GM21423 (cell line): Measurements from ENCODE around the gene CZIB.
A peak's percentile ranks its signal among the peaks of the same experiment; 100 is the strongest.

Source experiments
- ATAC-seq: cut with Tn5 transposase; IDR thresholded peaks from one replicate; pipeline ENCODE4 v1.9.1; 2021; ENCODE audit warnings: mild to moderate bottlenecking, moderate library complexity; ENCODE audit not compliant: unreplicated experiment

CZIB gene

GRCh38 chr1:53220171-53220961, at the start of gene CZIB:
CZIB (minus strand) TSS chr1:53220634; CDS start chr1:53220575, 59 bp downstream.
- ATAC-seq = peak; percentile 93

DNA sequence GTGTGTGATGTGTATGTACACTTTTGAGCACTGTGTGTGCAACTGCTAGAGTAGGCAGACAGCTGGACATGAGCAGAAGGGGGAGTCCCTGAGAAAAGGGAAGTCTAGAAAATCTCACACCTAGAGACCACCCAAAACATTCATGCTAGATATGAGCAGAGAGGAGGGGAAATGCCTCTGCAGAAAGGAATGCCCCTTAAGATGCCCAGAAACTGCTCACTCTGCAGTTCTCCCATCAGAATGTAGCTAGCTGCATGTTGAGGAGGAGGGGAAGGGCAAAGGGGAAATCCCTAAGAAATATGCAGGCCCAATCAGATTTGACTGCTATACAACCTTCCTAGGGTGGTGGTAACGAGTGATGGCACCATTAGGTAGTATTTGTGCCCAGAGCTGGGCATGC, 49.7 kb upstream of the CZIB start:
- no peak for ATAC-seq

DNA sequence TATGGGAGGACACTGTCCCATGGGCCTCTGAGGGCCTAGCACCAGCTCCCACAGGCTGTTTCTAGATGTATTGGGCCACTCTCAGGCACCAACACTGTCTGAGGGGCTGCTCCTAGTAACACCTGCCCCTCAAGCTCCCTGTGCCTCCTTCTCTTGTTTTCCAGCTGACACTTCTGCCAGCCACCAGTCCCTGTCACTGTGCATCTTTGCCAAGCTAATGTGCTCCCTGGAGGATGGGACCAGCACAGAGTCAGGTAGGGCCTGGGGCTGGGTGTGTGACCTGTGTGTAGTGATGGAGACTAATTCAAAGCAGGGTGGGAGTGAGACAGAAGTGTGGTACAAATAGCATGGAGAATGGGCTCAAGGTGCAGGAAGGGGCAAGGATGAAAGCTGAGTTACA, 47.3 kb upstream of the CZIB start:
- ATAC-seq = no peak

GRCh38 chr1:53266038-53266437, 45.6 kb upstream of the CZIB start:
- no peak for ATAC-seq

DNA sequence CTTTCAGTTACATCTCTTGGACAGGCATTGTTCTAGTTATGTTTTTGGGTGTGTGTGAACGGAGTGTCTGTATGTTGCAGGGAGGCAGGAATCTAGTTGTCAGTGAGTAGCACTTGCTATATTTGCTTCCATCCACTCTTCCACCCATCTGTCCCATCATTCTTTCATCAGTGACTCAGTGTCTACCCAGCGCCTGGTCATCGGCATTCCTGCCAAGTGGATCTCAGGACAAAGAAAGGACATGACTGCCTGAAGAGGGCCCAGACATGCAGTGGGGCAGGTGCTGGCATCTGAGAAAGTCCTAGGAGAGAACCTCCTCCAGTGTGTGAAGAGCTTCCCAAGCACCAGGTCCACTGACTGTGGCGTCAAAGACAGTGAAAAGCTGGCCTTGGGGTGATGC, 45.1 kb upstream of the CZIB start:
- no peak for ATAC-seq

DNA sequence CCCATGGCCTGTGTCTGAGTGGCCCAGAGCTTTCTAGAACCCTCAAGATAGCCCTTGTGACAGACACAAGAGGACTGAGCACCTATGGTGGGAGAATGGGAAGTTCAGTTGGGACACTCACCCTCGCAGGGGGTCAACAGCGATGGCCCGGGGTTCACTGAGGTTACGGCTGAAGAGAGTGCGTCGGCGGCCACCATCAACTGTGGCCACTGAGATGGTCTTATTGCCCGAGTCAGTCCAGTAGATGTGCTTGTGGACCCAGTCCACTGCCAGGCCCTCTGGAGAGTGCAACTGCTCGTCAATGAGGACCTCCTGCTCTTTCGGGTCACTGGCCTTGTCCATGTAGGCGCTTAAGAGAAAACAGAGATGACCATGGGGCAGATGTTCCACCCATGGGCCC, 43.6 kb upstream of the CZIB start:
- ATAC-seq = no peak

- ATAC-seq = no peak
Observed at GRCh38 chr1:53262000-53262399, 41.6 kb upstream of the CZIB start.

DNA sequence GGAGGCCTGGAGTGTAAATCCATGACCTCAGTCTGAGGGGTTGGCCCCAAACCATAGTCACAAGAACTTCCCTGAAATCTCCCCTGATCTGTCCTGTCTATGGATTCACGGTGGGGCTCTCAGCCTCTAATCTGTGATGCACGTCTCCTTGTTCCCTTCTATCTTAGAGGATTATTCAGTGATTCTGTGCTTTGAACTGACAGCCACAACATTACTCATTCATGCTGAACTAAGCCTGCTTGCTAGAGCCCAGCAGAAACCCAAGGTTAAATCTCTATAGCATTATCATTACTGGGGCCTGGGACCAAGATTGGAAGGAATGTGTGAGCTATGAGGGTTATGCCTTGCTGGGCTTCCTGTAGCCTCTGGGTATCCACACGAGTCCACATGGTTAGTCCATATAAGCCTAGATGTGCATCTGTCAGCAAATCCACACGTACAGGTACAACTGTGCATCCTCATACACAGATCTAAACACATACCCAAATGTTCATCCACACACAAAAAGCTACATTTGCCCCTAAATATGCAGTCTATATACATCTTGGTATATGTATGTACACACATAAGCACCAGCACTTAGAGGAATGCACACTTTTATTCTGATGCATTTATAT, 40.3 kb upstream of the CZIB start:
- ATAC-seq = no peak

- no peak for ATAC-seq
Observed at GRCh38 chr1:53259932-53260331, 39.5 kb upstream of the CZIB start.

DNA sequence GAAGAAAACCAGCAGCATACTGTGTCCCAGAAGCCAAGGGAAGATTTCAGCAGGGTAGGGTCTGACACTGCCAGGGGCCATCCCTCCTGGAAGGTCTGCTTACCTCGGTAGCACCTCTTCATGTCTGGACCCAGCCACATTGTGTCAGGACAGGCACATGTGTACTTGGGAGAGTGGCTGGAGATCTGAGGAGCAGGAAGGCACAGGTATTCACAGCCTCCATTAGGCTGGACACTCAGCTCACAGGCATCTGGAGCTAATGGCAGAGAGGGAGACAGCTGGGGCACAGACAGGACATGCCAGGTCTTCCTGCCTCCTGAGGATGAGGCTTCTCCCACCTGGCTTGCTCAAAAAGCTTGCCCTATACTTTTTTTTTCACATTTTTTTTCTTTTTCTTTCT, 37.8 kb upstream of the CZIB start:
- no peak for ATAC-seq

DNA sequence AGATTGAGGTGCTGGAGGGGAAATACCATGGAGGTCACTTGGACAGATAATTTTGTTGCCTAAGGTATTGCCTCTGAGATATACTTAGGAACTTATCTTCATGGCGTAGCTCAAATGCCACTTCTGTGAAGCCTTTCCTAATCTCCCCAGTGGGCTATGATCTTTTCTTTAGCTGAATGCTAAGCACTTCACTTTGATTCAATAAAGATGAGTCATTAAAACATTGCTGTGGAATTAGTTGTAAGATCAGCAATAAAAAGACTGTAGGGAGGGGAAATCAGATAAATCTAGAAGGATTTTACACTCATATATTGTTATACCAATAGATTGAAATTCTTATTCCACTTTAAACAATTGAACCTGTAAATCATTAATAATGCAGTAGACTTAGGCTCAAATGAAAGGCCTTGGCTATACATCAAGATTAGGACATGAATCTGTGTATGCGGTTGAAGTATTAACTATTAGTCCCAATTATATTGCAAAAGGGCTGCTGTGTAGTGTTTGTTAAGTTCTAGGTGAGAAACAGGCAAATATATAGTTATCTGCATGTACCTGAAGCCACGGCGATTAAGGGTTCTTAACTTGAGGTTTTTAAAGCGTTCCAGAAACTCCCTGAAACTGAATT, 37.1 kb upstream of the CZIB start:
- ATAC-seq = no peak

DNA sequence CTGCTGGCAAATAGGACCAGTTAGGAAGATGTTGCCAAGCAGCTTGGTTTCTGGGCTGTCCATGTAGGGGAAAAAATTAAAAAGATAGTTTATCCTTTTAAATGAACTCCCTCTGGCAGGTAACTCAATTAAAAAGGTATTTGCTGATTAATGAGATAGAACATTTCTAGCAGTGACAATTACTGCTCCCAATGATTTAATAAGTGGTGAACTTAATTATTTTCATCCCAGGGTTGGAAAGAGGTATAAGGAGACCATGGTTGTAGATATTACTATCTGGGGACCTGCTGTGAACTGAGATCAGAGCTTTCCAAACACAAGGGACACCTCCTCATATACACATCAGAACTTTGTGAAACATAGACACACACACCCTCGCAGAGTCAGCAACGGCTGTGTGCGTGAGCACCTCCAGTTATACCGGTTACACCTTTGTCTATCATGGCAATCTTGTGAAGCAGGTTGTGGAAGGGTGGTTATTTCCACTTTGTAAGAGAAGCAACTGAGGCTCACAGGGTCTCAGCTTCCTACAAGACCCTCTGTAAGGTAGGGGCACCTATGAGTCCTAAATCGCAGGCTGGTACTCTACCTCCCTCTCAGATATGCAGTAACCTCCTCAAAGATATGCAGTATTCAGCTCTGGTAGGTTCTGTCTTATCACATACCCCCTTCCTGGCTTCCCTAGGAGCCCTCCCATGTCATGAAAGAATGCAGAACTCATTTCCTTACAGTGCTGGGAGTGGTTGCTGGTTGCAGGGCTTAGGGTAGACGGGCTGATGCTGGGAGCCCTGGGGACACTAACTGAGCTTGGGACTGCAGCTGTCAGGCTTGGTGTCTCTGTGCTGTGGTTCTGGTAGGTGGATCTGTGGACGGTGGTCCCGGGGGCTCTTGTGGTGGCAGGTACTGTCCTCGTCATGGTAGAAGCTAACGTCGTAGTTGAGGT, 36.3 kb upstream of the CZIB start:
- ATAC-seq = no peak

GRCh38 chr1:53255031-53255430, 34.6 kb upstream of the CZIB start:
- ATAC-seq = no peak

- no peak for ATAC-seq
Observed at GRCh38 chr1:53254011-53254640, 33.7 kb upstream of the CZIB start.

DNA sequence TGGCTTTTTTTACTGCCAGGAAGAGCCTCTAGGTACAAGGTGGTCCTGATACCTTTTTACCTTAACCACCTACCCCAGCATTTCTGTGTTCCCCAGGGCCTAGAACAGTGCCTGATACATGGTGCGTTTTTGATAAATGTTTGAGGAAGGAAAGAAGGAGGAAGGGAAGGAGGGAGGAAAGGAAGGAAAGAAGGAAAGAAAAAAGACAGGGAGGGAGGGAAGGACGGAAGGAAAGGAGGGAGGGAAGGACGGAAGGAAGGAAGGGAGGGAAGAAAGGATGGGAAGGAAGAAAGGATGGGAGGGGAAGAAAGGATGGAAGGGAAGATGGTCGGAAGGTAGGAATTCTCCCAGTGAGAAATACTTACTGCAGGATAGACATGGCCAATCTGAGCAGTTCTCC, 29.9 kb upstream of the CZIB start:
- no peak for ATAC-seq

GRCh38 chr1:53249706-53250105, 29.3 kb upstream of the CZIB start:
- no peak for ATAC-seq

- ATAC-seq = no peak
Observed at GRCh38 chr1:53246261-53247134, 26.1 kb upstream of the CZIB start.

DNA sequence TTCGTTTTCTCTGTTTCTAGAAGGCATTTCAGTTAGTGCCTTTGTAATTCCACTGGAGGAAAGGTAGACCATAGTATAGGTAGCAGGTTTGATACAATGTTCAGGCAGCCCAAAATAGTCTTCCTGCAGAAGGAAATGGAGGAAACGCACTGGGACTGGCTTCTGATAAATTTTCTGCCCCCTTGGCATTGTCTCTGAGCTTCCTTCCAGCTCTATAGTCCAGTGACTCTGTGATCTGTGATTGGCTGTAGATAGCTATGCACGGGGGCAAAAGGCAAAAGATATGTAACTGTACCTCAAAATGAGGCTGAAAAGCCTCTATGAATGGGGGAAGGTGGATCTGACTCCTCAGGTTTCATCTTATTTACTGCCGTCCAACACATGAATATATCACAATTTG, 23.7 kb upstream of the CZIB start:
- no peak for ATAC-seq

GRCh38 chr1:53242381-53242780, 21.9 kb upstream of the CZIB start:
- ATAC-seq = no peak

- no peak for ATAC-seq
Observed at GRCh38 chr1:53241828-53242227, 21.4 kb upstream of the CZIB start.
